Muscle layer of colon (tissue), 2 donors: ENCODE measurements around the gene ATXN7L2.

Source experiments
- H3K27ac ChIP-seq: one replicate; pipeline ENCODE4 v1.7.0; 2013; ENCODE audit warnings: low read depth, mild to moderate bottlenecking, low read length, moderate library complexity
- H3K27me3 ChIP-seq, 2 donors: one replicate each; pipeline ENCODE4 v1.7.0; 2013; ENCODE audit warnings: low read length in 2 of 2, mild to moderate bottlenecking in 2 of 2; ENCODE audit not compliant: insufficient read depth in 2 of 2, control insufficient read depth in 1 of 2
- H3K36me3 ChIP-seq: one replicate; pipeline ENCODE4 v1.7.0; 2013; ENCODE audit warnings: mild to moderate bottlenecking, low read length; ENCODE audit not compliant: insufficient read depth
- H3K4me1 ChIP-seq: one replicate; pipeline ENCODE4 v1.7.0; 2013; ENCODE audit warnings: mild to moderate bottlenecking, low read length; ENCODE audit not compliant: insufficient read depth
- H3K4me3 ChIP-seq, 2 donors: one replicate each; pipeline ENCODE4 v1.7.0; 2013; ENCODE audit warnings: low read length in 2 of 2, low read depth in 1 of 2, mild to moderate bottlenecking in 1 of 2, moderate library complexity in 1 of 2
- H3K9ac ChIP-seq: one replicate; pipeline ENCODE4 v1.7.0; 2013; ENCODE audit warnings: low read length
- H3K9me3 ChIP-seq: one replicate; pipeline ENCODE4 v1.7.0; 2013; ENCODE audit warnings: mild to moderate bottlenecking, low read length
- donor health status: abdominal sarcoma.
- donor health status: Adenocarcinoma of cecum.

The ATXN7L2 gene

GRCh38 chr1:109530457-109531087, 46.9 kb downstream of the ATXN7L2 start:
- Histone ChIP-seq H3K9ac (no peak overlapping the region), H3K27ac (no peak overlapping the region), H3K4me3 (no peak overlapping the region)

GRCh38 chr1:109531380-109531779, 47.7 kb downstream of the ATXN7L2 start:
- Histone ChIP-seq H3K27me3 (no peaks in the 10 kb centered on the region), H3K4me1 (peaks cover 24% of the 10 kb centered on the region), H3K9me3 (no peaks in the 10 kb centered on the region), H3K36me3 (no peaks in the 10 kb centered on the region), H3K27ac (no peak overlapping the region), H3K9ac (no peak overlapping the region), H3K4me3 (no peak overlapping the region)

More at GRCh38 chr1:109530457-109531087, 46.9 kb downstream of the ATXN7L2 start:
- no peaks in the 10 kb centered on the region for H3K36me3 ChIP-seq
- peaks cover 17% of the 10 kb centered on the region for H3K4me1 ChIP-seq
- no peaks in the 10 kb centered on the region for H3K9me3 ChIP-seq
- no peaks in the 10 kb centered on the region for H3K27me3 ChIP-seq

GRCh38 chr1:109531826-109532364, 48.2 kb downstream of the ATXN7L2 start:
- peaks cover 30% of the 10 kb centered on the region for H3K4me1 ChIP-seq
- H3K9me3 ChIP-seq = no peaks in the 10 kb centered on the region
- H3K27ac ChIP-seq = no peak overlapping the region
- H3K27me3 ChIP-seq = no peaks in the 10 kb centered on the region
- H3K4me3 ChIP-seq = peak overlapping the region in 1 of 2 donors; percentile 45
- H3K9ac ChIP-seq = no peak overlapping the region
- no peaks in the 10 kb centered on the region for H3K36me3 ChIP-seq

- Histone ChIP-seq H3K9me3 (no peaks in the 10 kb centered on the region), H3K36me3 (no peaks in the 10 kb centered on the region), H3K4me1 (peaks cover 30% of the 10 kb centered on the region), H3K4me3 (peak overlapping the region in 1 of 2 donors; percentile 45), H3K9ac (no peak overlapping the region), H3K27ac (no peak overlapping the region), H3K27me3 (no peaks in the 10 kb centered on the region)
Measured at GRCh38 chr1:109532365-109533136, 48.8 kb downstream of the ATXN7L2 start.

- no peaks in the 10 kb centered on the region for H3K9me3 ChIP-seq
- no peak overlapping the region for H3K9ac ChIP-seq
- no peaks in the 10 kb centered on the region for H3K36me3 ChIP-seq
- no peak overlapping the region for H3K27ac ChIP-seq
- H3K27me3 ChIP-seq = no peaks in the 10 kb centered on the region
- H3K4me3 ChIP-seq = no peak overlapping the region
- H3K4me1 ChIP-seq = peaks cover 30% of the 10 kb centered on the region
Measured at GRCh38 chr1:109534307-109534858, 50.7 kb downstream of the ATXN7L2 start.

- H3K4me1 ChIP-seq = peaks cover 30% of the 10 kb centered on the region
- no peak overlapping the region for H3K4me3 ChIP-seq
- no peaks in the 10 kb centered on the region for H3K36me3 ChIP-seq
- no peak overlapping the region for H3K9ac ChIP-seq
- H3K9me3 ChIP-seq = no peaks in the 10 kb centered on the region
- no peak overlapping the region for H3K27ac ChIP-seq
- H3K27me3 ChIP-seq = no peaks in the 10 kb centered on the region
Measured at GRCh38 chr1:109535481-109535880, 51.8 kb downstream of the ATXN7L2 start.

- Histone ChIP-seq H3K9me3 (no peaks in the 10 kb centered on the region), H3K9ac (no peak overlapping the region), H3K27me3 (no peaks in the 10 kb centered on the region), H3K4me3 (no peak overlapping the region), H3K36me3 (no peaks in the 10 kb centered on the region), H3K27ac (peak overlapping the region; percentile 54), H3K4me1 (peaks cover 30% of the 10 kb centered on the region)
Measured at GRCh38 chr1:109535971-109536491, 52.3 kb downstream of the ATXN7L2 start.

- Histone ChIP-seq H3K9me3 (no peaks in the 10 kb centered on the region), H3K27me3 (no peaks in the 10 kb centered on the region), H3K27ac (no peak overlapping the region), H3K4me1 (peaks cover 21% of the 10 kb centered on the region), H3K4me3 (no peak overlapping the region), H3K9ac (no peak overlapping the region), H3K36me3 (no peaks in the 10 kb centered on the region)
Measured at GRCh38 chr1:109537450-109538178, 53.9 kb downstream of the ATXN7L2 start.

GRCh38 chr1:109538827-109539555, 55.3 kb downstream of the ATXN7L2 start:
- Histone ChIP-seq H3K4me1 (peaks cover 16% of the 10 kb centered on the region), H3K27me3 (no peaks in the 10 kb centered on the region), H3K36me3 (no peaks in the 10 kb centered on the region), H3K4me3 (no peak overlapping the region), H3K9me3 (no peaks in the 10 kb centered on the region), H3K9ac (no peak overlapping the region), H3K27ac (no peak overlapping the region)

- no peaks in the 10 kb centered on the region for H3K36me3 ChIP-seq
- no peak within 1 kb of the TSS for H3K4me3 ChIP-seq
- H3K27ac ChIP-seq = no peak within 1 kb of the TSS
- H3K27me3 ChIP-seq = no peaks in the 10 kb centered on the region
- no peak within 1 kb of the TSS for H3K9ac ChIP-seq
- no peaks in the 10 kb centered on the region for H3K9me3 ChIP-seq
- H3K4me1 ChIP-seq = peaks cover 16% of the 10 kb centered on the region
Measured at GRCh38 chr1:109539676-109540075, 56.0 kb downstream of the ATXN7L2 start, which contains the start of gene GPR61. GPR61 (plus strand) TSS chr1:109539872; CDS start chr1:109543023, 3,151 bp downstream.
